Measurements from ENCODE around the gene UXS1.

Gene UXS1

DNA sequence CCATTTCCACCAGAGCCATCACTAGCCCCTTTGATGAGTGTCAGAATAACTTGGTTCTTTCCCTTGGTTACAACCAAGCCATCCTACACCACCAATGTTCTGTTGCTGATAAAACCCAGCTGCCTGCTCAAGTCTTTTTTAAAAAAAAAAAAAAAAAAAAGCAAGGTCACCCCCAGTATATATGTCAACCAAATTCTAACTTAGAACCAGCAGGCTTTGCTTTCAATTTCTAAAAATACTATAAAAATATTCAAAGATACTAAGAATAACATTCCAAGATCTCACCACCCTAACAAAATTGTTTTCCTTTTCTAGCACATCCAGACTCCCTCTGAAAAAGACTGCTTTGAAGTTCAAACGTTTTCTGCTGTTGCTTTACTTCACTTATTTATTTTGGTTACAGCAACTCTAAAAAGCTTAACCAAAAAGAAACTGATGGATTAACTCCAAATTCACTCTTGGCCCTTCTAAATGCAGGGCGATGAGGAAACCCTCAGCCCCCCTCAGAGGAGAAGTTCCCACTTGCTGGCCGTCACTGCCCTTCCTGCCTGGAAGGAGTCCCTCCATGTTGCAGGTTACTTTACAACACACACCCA lies 10.9 kb downstream of the UXS1 start:
- TF ChIP-seq, protein P1, sequence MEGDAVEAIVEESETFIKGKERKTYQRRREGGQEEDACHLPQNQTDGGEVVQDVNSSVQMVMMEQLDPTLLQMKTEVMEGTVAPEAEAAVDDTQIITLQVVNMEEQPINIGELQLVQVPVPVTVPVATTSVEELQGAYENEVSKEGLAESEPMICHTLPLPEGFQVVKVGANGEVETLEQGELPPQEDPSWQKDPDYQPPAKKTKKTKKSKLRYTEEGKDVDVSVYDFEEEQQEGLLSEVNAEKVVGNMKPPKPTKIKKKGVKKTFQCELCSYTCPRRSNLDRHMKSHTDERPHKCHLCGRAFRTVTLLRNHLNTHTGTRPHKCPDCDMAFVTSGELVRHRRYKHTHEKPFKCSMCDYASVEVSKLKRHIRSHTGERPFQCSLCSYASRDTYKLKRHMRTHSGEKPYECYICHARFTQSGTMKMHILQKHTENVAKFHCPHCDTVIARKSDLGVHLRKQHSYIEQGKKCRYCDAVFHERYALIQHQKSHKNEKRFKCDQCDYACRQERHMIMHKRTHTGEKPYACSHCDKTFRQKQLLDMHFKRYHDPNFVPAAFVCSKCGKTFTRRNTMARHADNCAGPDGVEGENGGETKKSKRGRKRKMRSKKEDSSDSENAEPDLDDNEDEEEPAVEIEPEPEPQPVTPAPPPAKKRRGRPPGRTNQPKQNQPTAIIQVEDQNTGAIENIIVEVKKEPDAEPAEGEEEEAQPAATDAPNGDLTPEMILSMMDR (conservative IDR thresholded peaks at IDR 0.05; ENCODE audit: low read depth, low read length), result no peak
- Histone ChIP-seq H2AFZ (ENCODE audit: low read depth) (no peak overlapping the region), H3K4me3 (IDR thresholded peaks at IDR 0.05; ENCODE audit: insufficient read depth, low read depth, low read length) (no peak overlapping the region), H3K4me1 (ENCODE audit: low read depth, poor library complexity, severe bottlenecking) (peaks cover 8% of the 10 kb centered on the region), H3K4me2 (no peak overlapping the region), H3K36me3 (ENCODE audit: insufficient read depth) (no peaks in the 10 kb centered on the region), H4K20me1 (ENCODE audit: insufficient read depth) (no peaks in the 10 kb centered on the region), H3K79me2 (ENCODE audit: insufficient read depth, low read depth) (no peaks in the 10 kb centered on the region), H3K27me3 (ENCODE audit: insufficient read depth, low read depth) (no peaks in the 10 kb centered on the region), H3K9ac (no peak overlapping the region), H3K27ac (no peak overlapping the region)

DNA sequence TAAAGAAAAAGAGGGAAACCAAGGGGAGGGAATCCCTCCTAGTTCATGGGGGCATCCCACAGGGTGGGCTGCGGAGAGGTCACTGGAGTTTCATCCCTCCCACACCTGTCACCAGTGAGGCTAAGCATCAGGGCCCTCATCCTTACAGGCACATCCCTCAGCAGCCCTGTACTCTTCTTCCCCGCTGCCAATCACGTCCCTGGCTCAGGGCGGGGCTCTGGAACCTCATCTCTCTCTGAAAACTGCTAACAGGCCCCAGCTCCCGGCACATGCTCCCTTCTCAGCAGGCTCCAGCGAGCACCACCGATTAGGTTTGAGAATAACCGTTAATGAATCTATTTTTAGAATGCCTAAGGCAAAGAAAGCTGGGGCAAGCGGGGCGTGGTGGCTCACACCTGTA lies 13.0 kb downstream of the UXS1 start:
- H3K79me2 ChIP-seq (ENCODE audit: insufficient read depth, low read depth), result no peaks in the 10 kb centered on the region
- H3K27ac ChIP-seq, result no peak overlapping the region
- no peaks in the 10 kb centered on the region for H3K36me3 ChIP-seq (ENCODE audit: insufficient read depth)
- no peak overlapping the region for H2AFZ ChIP-seq (ENCODE audit: low read depth)
- no peak overlapping the region for H3K9ac ChIP-seq
- peaks cover 8% of the 10 kb centered on the region for H3K4me1 ChIP-seq (ENCODE audit: low read depth, poor library complexity, severe bottlenecking)
- H3K27me3 ChIP-seq (ENCODE audit: insufficient read depth, low read depth), result no peaks in the 10 kb centered on the region
- H3K4me3 ChIP-seq (IDR thresholded peaks at IDR 0.05; ENCODE audit: insufficient read depth, low read depth, low read length), result no peak overlapping the region
- H4K20me1 ChIP-seq (ENCODE audit: insufficient read depth), result no peaks in the 10 kb centered on the region
- H3K4me2 ChIP-seq, result no peak overlapping the region
- TF ChIP-seq, protein P1 (conservative IDR thresholded peaks at IDR 0.05; ENCODE audit: low read depth, low read length), result no peak

DNA sequence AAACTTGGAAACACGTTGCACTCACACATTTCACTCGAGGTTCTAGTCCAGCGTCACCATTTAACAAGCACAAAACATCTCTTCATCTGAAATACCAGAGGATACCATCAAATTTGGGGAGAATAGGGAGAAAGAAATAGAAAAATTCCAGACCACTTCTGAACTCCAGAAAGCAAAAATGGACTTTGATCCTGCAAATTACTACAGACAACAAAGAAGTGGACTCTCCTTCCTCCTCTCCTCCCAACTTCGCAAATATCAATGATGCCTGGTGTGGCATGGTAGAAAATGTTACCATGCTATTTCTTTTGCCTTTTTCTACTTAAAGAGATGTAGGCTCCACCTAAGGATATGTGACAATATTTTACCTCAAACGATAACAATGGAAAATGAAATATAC lies 13.5 kb downstream of the UXS1 start:
- Histone ChIP-seq H2AFZ (ENCODE audit: low read depth) (no peak overlapping the region), H3K9ac (no peak overlapping the region), H4K20me1 (ENCODE audit: insufficient read depth) (no peaks in the 10 kb centered on the region), H3K79me2 (ENCODE audit: insufficient read depth, low read depth) (no peaks in the 10 kb centered on the region), H3K36me3 (ENCODE audit: insufficient read depth) (no peaks in the 10 kb centered on the region), H3K27ac (no peak overlapping the region), H3K4me3 (IDR thresholded peaks at IDR 0.05; ENCODE audit: insufficient read depth, low read depth, low read length) (no peak overlapping the region), H3K4me2 (no peak overlapping the region), H3K4me1 (ENCODE audit: low read depth, poor library complexity, severe bottlenecking) (peaks cover 8% of the 10 kb centered on the region), H3K27me3 (ENCODE audit: insufficient read depth, low read depth) (no peaks in the 10 kb centered on the region)
- TF ChIP-seq, protein P1 (conservative IDR thresholded peaks at IDR 0.05; ENCODE audit: low read depth, low read length), result no peak

DNA sequence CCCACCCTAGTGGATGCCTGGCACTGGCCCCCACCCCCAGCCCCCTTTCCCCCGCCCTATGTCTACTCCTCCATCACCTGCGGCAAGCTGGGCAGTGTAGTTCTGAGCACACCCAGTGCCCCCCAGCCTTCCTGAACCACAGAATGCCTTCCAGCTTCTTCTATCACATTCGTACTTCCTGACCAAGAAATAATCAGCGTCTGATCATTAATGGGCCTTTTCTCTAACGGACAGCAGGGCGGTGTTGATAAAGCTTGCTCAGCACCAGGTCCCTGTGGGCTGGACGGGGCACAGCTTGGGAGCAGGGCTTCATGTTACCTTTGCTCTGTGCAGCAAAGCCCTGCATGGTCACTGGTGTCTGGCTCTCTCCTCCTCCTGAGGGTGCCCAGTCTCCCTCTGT lies 15.4 kb downstream of the UXS1 start:
- TF ChIP-seq, protein P1 (conservative IDR thresholded peaks at IDR 0.05; ENCODE audit: low read depth, low read length), result no peak
- Histone ChIP-seq H3K4me1 (ENCODE audit: low read depth, poor library complexity, severe bottlenecking) (peaks cover 8% of the 10 kb centered on the region), H3K4me3 (IDR thresholded peaks at IDR 0.05; ENCODE audit: insufficient read depth, low read depth, low read length) (no peak overlapping the region), H3K79me2 (ENCODE audit: insufficient read depth, low read depth) (no peaks in the 10 kb centered on the region), H3K4me2 (no peak overlapping the region), H3K9ac (no peak overlapping the region), H2AFZ (ENCODE audit: low read depth) (no peak overlapping the region), H3K36me3 (ENCODE audit: insufficient read depth) (no peaks in the 10 kb centered on the region), H4K20me1 (ENCODE audit: insufficient read depth) (no peaks in the 10 kb centered on the region), H3K27ac (no peak overlapping the region), H3K27me3 (ENCODE audit: insufficient read depth, low read depth) (no peaks in the 10 kb centered on the region)

All from KMS-11 (cell line).